ENCODE measurements around the gene TAS2R41.

GRCh38 chr7:143429770-143430698 is 47.6 kb upstream of the TAS2R41 start:
- TF ChIP-seq CTCF (IDR thresholded peaks at IDR 0.05): no peak
- no peak for TF ChIP-seq POLR2A (IDR thresholded peaks at IDR 0.05)
